Spleen (tissue), 11 donors: Measurements from ENCODE around the gene BANP. TPM values are rescaled to one million over a fixed set of nuclear protein-coding genes. Genes with fewer than 3 reads are reported as not detected.

ENCODE experiments used
- DNase-seq: peaks from one replicate; pipeline ENCODE4 v3.0.0-alpha.2; 2020
- H3K27ac ChIP-seq, 8 donors: fragments of 200-600 bp; sonication (generic) in 7 of 8; 1 replicate in 4 of 8; 2 replicates in 4 of 8; pipeline versions ENCODE4 v1.5.0 to v1.8.0; 2016 to 2021; ENCODE audit warnings: inconsistent platforms in 4 of 8, mild to moderate bottlenecking in 4 of 8, moderate library complexity in 1 of 8
- H3K27me3 ChIP-seq, 7 donors: fragments of 200-600 bp; sonication (generic) in 6 of 7; replicated peaks in 1 of 7; 1 replicate in 4 of 7; 2 replicates in 3 of 7; pipeline versions ENCODE4 v1.5.0 to v1.8.0; 2016 to 2021; ENCODE audit warnings: inconsistent platforms in 3 of 7, mild to moderate bottlenecking in 1 of 7
- H3K36me3 ChIP-seq, 6 donors: fragments of 200-600 bp; sonication (generic) in 5 of 6; 1 replicate in 4 of 6; 2 replicates in 2 of 6; pipeline versions ENCODE4 v1.5.0 to v1.8.0; 2016 to 2021; ENCODE audit warnings: inconsistent platforms in 2 of 6
- H3K4me1 ChIP-seq, 6 donors: fragments of 200-600 bp; sonication (generic) in 5 of 6; 1 replicate in 3 of 6; 2 replicates in 3 of 6; pipeline versions ENCODE4 v1.5.0 to v1.8.0; 2016 to 2021; ENCODE audit warnings: inconsistent platforms in 3 of 6
- H3K4me3 ChIP-seq, 8 donors: fragments of 200-600 bp; sonication (generic) in 7 of 8; 1 replicate in 4 of 8; 2 replicates in 4 of 8; pipeline versions ENCODE4 v1.5.0 to v1.8.0; 2016 to 2021; ENCODE audit warnings: inconsistent platforms in 4 of 8, mild to moderate bottlenecking in 4 of 8, moderate library complexity in 2 of 8
- H3K9me3 ChIP-seq, 8 donors: fragments of 200-600 bp; sonication (generic) in 7 of 8; 1 replicate in 4 of 8; 2 replicates in 4 of 8; pipeline versions ENCODE4 v1.5.0 to v1.8.0; 2016 to 2021; ENCODE audit warnings: inconsistent platforms in 4 of 8
- CTCF ChIP-seq, 11 experiments: fragments of 200-600 bp in 7 of 11; fragments of 450-650 bp in 4 of 11; sonication (generic) in 4 of 11; IDR thresholded peaks in 8 of 11; conservative IDR thresholded peaks in 3 of 11; 1 replicate in 7 of 11; 2 replicates in 4 of 11; pipeline versions ENCODE4 v1.4.0 to v1.8.0; 2016 to 2021; ENCODE audit warnings: antibody characterized with exemption in 11 of 11, inconsistent platforms in 4 of 11, mild to moderate bottlenecking in 1 of 11
- POLR2A ChIP-seq, 3 donors: fragments of 450-650 bp; IDR thresholded peaks; one replicate each; pipeline ENCODE4 v1.5.1; 2017; ENCODE audit warnings: antibody characterized with exemption in 3 of 3, mild to moderate bottlenecking in 1 of 3
- POLR2AphosphoS5 ChIP-seq, 3 donors: sonication (generic); formaldehyde crosslinking; IDR thresholded peaks; one replicate each; pipeline ENCODE4 v1.5.1; 2017; ENCODE audit warnings: antibody characterized with exemption in 3 of 3
- WGBS, 5 donors: extraction: QIAGEN DNeasy Blood & Tissue Kit in 3 of 5; methylation state at CpG; one replicate each; pipeline versions ENCODE4 v1.1.5 to v1.1.7; 2013 to 2018; 5-methylcytosine and 5-hydroxymethylcytosine counted together
- intact Hi-C: fragments of 100-400 bp; cut with DNase I; formaldehyde crosslinking; loops from one replicate; pipeline ENCODE4 v1.15.0; 2023; ENCODE audit warnings: low total_unique reads
- polyA plus RNA-seq, 3 donors: library from polyadenylated mRNA; stranded (reverse); fragments of 200-250 nt; gene quantifications; one replicate each; pipeline ENCODE4 v1.2.1, GENCODE V29; 2013
- total RNA-seq, 7 donors: library from RNA; depleted of rRNA in 3 of 7; stranded (reverse); fragments of >200 nt in 3 of 7; fragmentation: NEBNext Ultra II Directional in 4 of 7; extraction: Animal tissue kit (Norgen Biotek cat#: 25700) in 4 of 7; gene quantifications; one replicate each; pipeline versions ENCODE4 v1.1.0 to v1.2.1, GENCODE V29; 2016 to 2021
- donor health status: healthy with polysubstance abuse.
- donor health status: DM: no; HTN: no; CAD: no; lungs with moderate emphysema.
- donor health status: DM: no; HTN: no; CAD: no.
- donor health status: Bipolar disorder and iron deficiency.
- donor health status: healthy.
- donor health status: DM: no; HTN: no; CAD: no.
- donor health status: DM: yes; HTN: yes; CAD: no.

BANP gene
- total and polyA plus RNA-seq, 10 donors, result 15.9 to 57.1 (median 42.7) TPM

GRCh38 chr16:87956365-87957231 is 5.4 kb downstream of the BANP start:
- 16 to 27% (median 22%) methylated on average over 27 to 30 of the region's 30 CpGs for WGBS, 5 donors
- intact Hi-C loops, result no loop called here
- Histone ChIP-seq H3K4me3 (peak overlapping the region in 4 of 8 donors; percentile 21 to 59 (median 25)), H3K36me3 (peaks cover 0 to 51% (median 5%) of the 10 kb centered on the region in 6 donors), H3K9me3 (no peaks in the 10 kb centered on the region), H3K4me1 (peaks cover 55 to 89% (median 78%) of the 10 kb centered on the region in 6 donors), H3K27me3 (no peaks in the 10 kb centered on the region), H3K27ac (peak overlapping the region; percentile 76 to 98 (median 96))
- peak; percentile 88 for DNase-seq
- TF ChIP-seq POLR2A (IDR thresholded peaks at IDR 0.05) (no peak), POLR2AphosphoS5 (IDR thresholded peaks at IDR 0.05) (peak in 2 of 3 donors; percentile 50 to 79), CTCF (IDR thresholded peaks at IDR 0.05 in 8 of 11, conservative IDR thresholded peaks at IDR 0.05 in 3 of 11) (peak in 2 of 11 experiments; percentile 18 to 23)

GRCh38 chr16:87957296-87958094 is 6.3 kb downstream of the BANP start:
- Histone ChIP-seq H3K9me3 (no peaks in the 10 kb centered on the region), H3K27me3 (no peaks in the 10 kb centered on the region), H3K36me3 (peaks cover 0 to 54% (median 5%) of the 10 kb centered on the region in 6 donors), H3K27ac (peak overlapping the region in 6 of 8 donors; percentile 81 to 98 (median 96)), H3K4me1 (peaks cover 50 to 85% (median 70%) of the 10 kb centered on the region in 6 donors), H3K4me3 (peak overlapping the region in 2 of 8 donors; percentile 27 to 59)
- TF ChIP-seq CTCF (IDR thresholded peaks at IDR 0.05 in 8 of 11, conservative IDR thresholded peaks at IDR 0.05 in 3 of 11) (no peak), POLR2AphosphoS5 (IDR thresholded peaks at IDR 0.05) (peak in 1 of 3 donors; percentile 43), POLR2A (IDR thresholded peaks at IDR 0.05) (no peak)
- WGBS, 5 donors, result 89 to 95% (median 91%) methylated on average over 31 to 34 of the region's 34 CpGs
- no peak for DNase-seq
- intact Hi-C loops, result no loop called here

GRCh38 chr16:87958632-87959031 is 7.4 kb downstream of the BANP start:
- WGBS, 5 donors, result 93 to 95% (median 94%) methylated on average over 7 to 9 of the region's 9 CpGs

More at GRCh38 chr16:87958632-87959031, 7.4 kb downstream of the BANP start:
- no peak overlapping the region for H3K27ac ChIP-seq
- no peaks in the 10 kb centered on the region for H3K27me3 ChIP-seq
- no peak overlapping the region for H3K4me3 ChIP-seq
- DNase-seq, result no peak
- H3K4me1 ChIP-seq, result peaks cover 45 to 85% (median 68%) of the 10 kb centered on the region in 6 donors
- peaks cover 0 to 44% (median 5%) of the 10 kb centered on the region in 6 donors for H3K36me3 ChIP-seq
- intact Hi-C loops, result no loop called here
- TF ChIP-seq POLR2A (IDR thresholded peaks at IDR 0.05), result no peak
- no peak for TF ChIP-seq POLR2AphosphoS5 (IDR thresholded peaks at IDR 0.05)
- TF ChIP-seq CTCF (IDR thresholded peaks at IDR 0.05 in 8 of 11, conservative IDR thresholded peaks at IDR 0.05 in 3 of 11), result no peak
- no peaks in the 10 kb centered on the region for H3K9me3 ChIP-seq
